ENCODE measurements around the gene CTAG2.

Gene CTAG2

GRCh38 chrX:154655786-154656185 lies 2.4 kb upstream of the CTAG2 start:
- TF ChIP-seq, protein P1, sequence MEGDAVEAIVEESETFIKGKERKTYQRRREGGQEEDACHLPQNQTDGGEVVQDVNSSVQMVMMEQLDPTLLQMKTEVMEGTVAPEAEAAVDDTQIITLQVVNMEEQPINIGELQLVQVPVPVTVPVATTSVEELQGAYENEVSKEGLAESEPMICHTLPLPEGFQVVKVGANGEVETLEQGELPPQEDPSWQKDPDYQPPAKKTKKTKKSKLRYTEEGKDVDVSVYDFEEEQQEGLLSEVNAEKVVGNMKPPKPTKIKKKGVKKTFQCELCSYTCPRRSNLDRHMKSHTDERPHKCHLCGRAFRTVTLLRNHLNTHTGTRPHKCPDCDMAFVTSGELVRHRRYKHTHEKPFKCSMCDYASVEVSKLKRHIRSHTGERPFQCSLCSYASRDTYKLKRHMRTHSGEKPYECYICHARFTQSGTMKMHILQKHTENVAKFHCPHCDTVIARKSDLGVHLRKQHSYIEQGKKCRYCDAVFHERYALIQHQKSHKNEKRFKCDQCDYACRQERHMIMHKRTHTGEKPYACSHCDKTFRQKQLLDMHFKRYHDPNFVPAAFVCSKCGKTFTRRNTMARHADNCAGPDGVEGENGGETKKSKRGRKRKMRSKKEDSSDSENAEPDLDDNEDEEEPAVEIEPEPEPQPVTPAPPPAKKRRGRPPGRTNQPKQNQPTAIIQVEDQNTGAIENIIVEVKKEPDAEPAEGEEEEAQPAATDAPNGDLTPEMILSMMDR (IDR thresholded peaks at IDR 0.05; ENCODE audit: low read length), result no peak
- no peak for TF ChIP-seq EZH2 (IDR thresholded peaks at IDR 0.05; ENCODE audit: borderline replicate concordance, low read length)
- H3K27me3 ChIP-seq (ENCODE audit: insufficient read depth, low read length), result no peaks in the 10 kb centered on the region

GRCh38 chrX:154655346-154655745 lies 2.0 kb upstream of the CTAG2 start:
- TF ChIP-seq EZH2 (IDR thresholded peaks at IDR 0.05; ENCODE audit: borderline replicate concordance, low read length), result no peak
- TF ChIP-seq, protein P1 (IDR thresholded peaks at IDR 0.05; ENCODE audit: low read length), result no peak
- H3F3A ChIP-seq (ENCODE audit: insufficient read depth, low read length), result no peaks in the 10 kb centered on the region
- no peaks in the 10 kb centered on the region for H4K20me1 ChIP-seq (ENCODE audit: insufficient read depth, low read length)
- H3K9ac ChIP-seq (ENCODE audit: low read length), result no peak overlapping the region
- no peaks in the 10 kb centered on the region for H3K9me2 ChIP-seq (ENCODE audit: low read depth, low read length)
- no peak overlapping the region for H3K4me3 ChIP-seq (ENCODE audit: low read depth, low read length, poor library complexity, severe bottlenecking)
- H3K36me3 ChIP-seq (ENCODE audit: insufficient read depth, low read length), result no peaks in the 10 kb centered on the region
- H3K27me3 ChIP-seq (ENCODE audit: insufficient read depth, low read length), result no peaks in the 10 kb centered on the region
- H3K4me2 ChIP-seq (ENCODE audit: low read length), result no peak overlapping the region
- H3K27ac ChIP-seq (ENCODE audit: low read depth, low read length, poor library complexity, severe bottlenecking), result no peak overlapping the region
- H3K9me3 ChIP-seq (ENCODE audit: low read length), result no peaks in the 10 kb centered on the region
- no peak overlapping the region for H2AFZ ChIP-seq (ENCODE audit: low read length)
- no peaks in the 10 kb centered on the region for H3K4me1 ChIP-seq (ENCODE audit: insufficient read depth, low read length, severe bottlenecking)
- no peaks in the 10 kb centered on the region for H3K79me2 ChIP-seq (ENCODE audit: insufficient read depth, low read length)

More at GRCh38 chrX:154655786-154656185, 2.4 kb upstream of the CTAG2 start:
- Histone ChIP-seq H3K79me2 (ENCODE audit: insufficient read depth, low read length) (no peaks in the 10 kb centered on the region), H3K9me3 (ENCODE audit: low read length) (no peaks in the 10 kb centered on the region), H3K36me3 (ENCODE audit: insufficient read depth, low read length) (no peaks in the 10 kb centered on the region), H3F3A (ENCODE audit: insufficient read depth, low read length) (no peaks in the 10 kb centered on the region), H3K4me1 (ENCODE audit: insufficient read depth, low read length, severe bottlenecking) (no peaks in the 10 kb centered on the region), H4K20me1 (ENCODE audit: insufficient read depth, low read length) (no peaks in the 10 kb centered on the region), H3K4me2 (ENCODE audit: low read length) (no peak overlapping the region), H3K9me2 (ENCODE audit: low read depth, low read length) (no peaks in the 10 kb centered on the region), H3K27ac (ENCODE audit: low read depth, low read length, poor library complexity, severe bottlenecking) (no peak overlapping the region), H3K9ac (ENCODE audit: low read length) (no peak overlapping the region), H2AFZ (ENCODE audit: low read length) (no peak overlapping the region), H3K4me3 (ENCODE audit: low read depth, low read length, poor library complexity, severe bottlenecking) (no peak overlapping the region)

DNA sequence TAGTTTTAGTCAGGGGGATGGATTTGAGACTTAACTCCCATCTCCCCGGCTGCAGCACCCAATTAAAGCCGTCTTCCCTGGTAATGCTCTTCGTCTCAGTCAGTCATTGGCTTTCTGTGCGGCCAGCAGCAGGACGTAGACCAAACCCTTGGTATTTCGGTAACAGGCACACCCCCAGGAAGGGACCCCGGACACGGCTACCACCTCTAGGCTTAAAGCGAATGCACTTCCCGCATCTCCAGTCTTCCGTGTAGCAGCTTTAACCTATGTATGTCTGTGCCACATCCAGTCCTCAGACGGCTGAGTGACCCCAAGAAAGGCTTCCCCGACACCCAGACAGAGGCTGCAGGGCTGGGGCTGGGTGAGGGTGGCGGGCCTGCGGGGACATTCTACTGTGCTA lies 1.5 kb upstream of the CTAG2 start:
- no peaks in the 10 kb centered on the region for H4K20me1 ChIP-seq (ENCODE audit: insufficient read depth, low read length)
- no peaks in the 10 kb centered on the region for H3K9me2 ChIP-seq (ENCODE audit: low read depth, low read length)
- H3K4me3 ChIP-seq (ENCODE audit: low read depth, low read length, poor library complexity, severe bottlenecking), result no peak overlapping the region
- no peak overlapping the region for H2AFZ ChIP-seq (ENCODE audit: low read length)
- H3F3A ChIP-seq (ENCODE audit: insufficient read depth, low read length), result no peaks in the 10 kb centered on the region
- H3K4me2 ChIP-seq (ENCODE audit: low read length), result no peak overlapping the region
- TF ChIP-seq, protein P1 (IDR thresholded peaks at IDR 0.05; ENCODE audit: low read length), result no peak
- no peak for TF ChIP-seq EZH2 (IDR thresholded peaks at IDR 0.05; ENCODE audit: borderline replicate concordance, low read length)
- no peaks in the 10 kb centered on the region for H3K9me3 ChIP-seq (ENCODE audit: low read length)
- H3K9ac ChIP-seq (ENCODE audit: low read length), result no peak overlapping the region
- no peaks in the 10 kb centered on the region for H3K4me1 ChIP-seq (ENCODE audit: insufficient read depth, low read length, severe bottlenecking)
- H3K79me2 ChIP-seq (ENCODE audit: insufficient read depth, low read length), result no peaks in the 10 kb centered on the region
- no peaks in the 10 kb centered on the region for H3K36me3 ChIP-seq (ENCODE audit: insufficient read depth, low read length)
- H3K27ac ChIP-seq (ENCODE audit: low read depth, low read length, poor library complexity, severe bottlenecking), result no peak overlapping the region
- no peaks in the 10 kb centered on the region for H3K27me3 ChIP-seq (ENCODE audit: insufficient read depth, low read length)

All from OCI-LY1 (cell line).